HepG2 (cell line): ENCODE results near the gene AGPAT2. TPM values are rescaled to one million over a fixed set of nuclear protein-coding genes. Genes with fewer than 3 reads are reported as not detected.

ENCODE experiments used
- ATAC-seq: fragments of 200-7000 bp; cut with Tn5 transposase; 3 replicates; pipeline ENCODE4 v1.9.1; 2020; ENCODE audit warnings: mild to moderate bottlenecking, moderate library complexity
- BruUV-seq: library from RNA; stranded (reverse); fragments of 400-500 nt; replicated peaks from 2 replicates; lab custom pipeline; 2021; lab: Mats Ljungman, UMichigan
- CTCF ChIA-PET: fragments of 300-600 bp; formaldehyde crosslinking; extraction: SDS; loops from one replicate; lab custom pipeline; 2021; ENCODE audit warnings: low total read pairs, inconsistent platforms, low intra/inter-chr PET ratio; lab: Yijun Ruan, JAX
- POLR2A ChIA-PET: fragments of 350-600 bp; sonication (Branson Sonifier 250); formaldehyde crosslinking; loops from one replicate; lab custom pipeline; 2020; ENCODE audit warnings: antibody characterized with exemption, inconsistent platforms; lab: Yijun Ruan, JAX
- DNase-seq: peaks from one replicate; pipeline ENCODE4 v3.0.0-alpha.2; 2015; ENCODE audit warnings: low spot score
- FAIRE-seq: peaks from 3 replicates; lab custom pipeline; 2011; peaks lifted over from hg19 to GRCh38; lab: Jason Lieb, UNC
- H2AFZ ChIP-seq: one replicate; pipeline ENCODE4 v1.6.1; 2011; ENCODE audit warnings: low read length, inconsistent platforms
- H3K27ac ChIP-seq: fragments of 300-600 bp; 3 replicates; pipeline ENCODE4 v1.8.0; 2011; ENCODE audit warnings: mixed run types, mild to moderate bottlenecking, mixed read lengths, low read length, inconsistent platforms; ENCODE audit not compliant: insufficient read depth; ENCODE audit errors: extremely low read length
- H3K27me3 ChIP-seq, 2 experiments: fragments of 200-600 bp in 1 of 2; 2 replicates in 1 of 2; 3 replicates in 1 of 2; pipeline versions ENCODE4 v1.6.0 to v1.8.0; 2011; ENCODE audit warnings: low read length in 2 of 2, mild to moderate bottlenecking in 2 of 2, moderate library complexity in 2 of 2, inconsistent platforms in 1 of 2; ENCODE audit not compliant: insufficient read depth in 2 of 2, control insufficient read depth in 1 of 2
- H3K36me3 ChIP-seq, 2 experiments: fragments of 200-600 bp in 1 of 2; replicated peaks in 1 of 2; 2 replicates in 1 of 2; 3 replicates in 1 of 2; pipeline versions ENCODE4 v1.5.1 to v1.8.0; 2011; ENCODE audit warnings: low read length in 2 of 2, inconsistent platforms in 1 of 2; ENCODE audit not compliant: insufficient read depth in 2 of 2, control insufficient read depth in 1 of 2
- H3K4me1 ChIP-seq: 2 replicates; pipeline ENCODE4 v1.5.1; 2012; ENCODE audit warnings: low read length, inconsistent platforms; ENCODE audit not compliant: insufficient read depth
- H3K4me2 ChIP-seq: 2 replicates; pipeline ENCODE4 v1.6.0; 2011; ENCODE audit warnings: low read depth, low read length, inconsistent platforms
- H3K4me3 ChIP-seq, 3 experiments: fragments of 200-600 bp in 1 of 3; sonication (generic), shearing (Covaris generic) in 1 of 3; replicated peaks in 1 of 3; 2 replicates each; pipeline ENCODE4 v1.5.1; 2011 to 2016; ENCODE audit warnings: low read length in 3 of 3, inconsistent platforms in 2 of 3, low read depth in 2 of 3, mild to moderate bottlenecking in 2 of 3, control low read depth in 1 of 3, mixed read lengths in 1 of 3; ENCODE audit not compliant: insufficient read depth in 1 of 3
- H3K79me2 ChIP-seq: one replicate; pipeline ENCODE4 v1.6.1; 2011; ENCODE audit warnings: low read length, inconsistent platforms; ENCODE audit not compliant: insufficient read depth
- H3K9ac ChIP-seq: 2 replicates; pipeline ENCODE4 v1.6.0; 2011; ENCODE audit warnings: mild to moderate bottlenecking, low read depth, low read length, inconsistent platforms; ENCODE audit not compliant: insufficient read depth
- H3K9me3 ChIP-seq: 2 replicates; pipeline ENCODE4 v1.5.1; 2012; ENCODE audit warnings: mild to moderate bottlenecking, low read length
- H4K20me1 ChIP-seq: 2 replicates; pipeline ENCODE4 v1.6.0; 2011; ENCODE audit warnings: inconsistent platforms, mild to moderate bottlenecking, low read length, moderate library complexity; ENCODE audit not compliant: insufficient read depth
- FOXO1 ChIP-seq: sonication (generic); formaldehyde crosslinking; IDR thresholded peaks from 2 replicates; pipeline ENCODE4 v1.4.0; 2020; ENCODE audit warnings: missing genetic modification reagents
- HMG20B ChIP-seq: conservative IDR thresholded peaks from 2 replicates; pipeline ENCODE4 v1.6.1; 2016; ENCODE audit warnings: missing genetic modification reagents, missing compliant biosample characterization
- HNRNPL ChIP-seq: fragments of 200-400 bp; formaldehyde crosslinking; IDR thresholded peaks from 2 replicates; pipeline ENCODE4 v1.6.1; 2017; ENCODE audit warnings: mild to moderate bottlenecking, low read depth, low read length
- MEF2D ChIP-seq: sonication (generic); formaldehyde crosslinking; IDR thresholded peaks from 2 replicates; pipeline ENCODE4 v1.5.1; 2020; ENCODE audit warnings: mild to moderate bottlenecking, missing genetic modification reagents
- NAIF1 ChIP-seq: sonication (generic); formaldehyde crosslinking; IDR thresholded peaks from 2 replicates; pipeline ENCODE4 v1.5.0; 2020; ENCODE audit warnings: mild to moderate bottlenecking, missing genetic modification reagents, borderline replicate concordance
- NKX3-1 ChIP-seq: sonication (generic); formaldehyde crosslinking; IDR thresholded peaks from 2 replicates; pipeline ENCODE4 v1.5.0; 2020; ENCODE audit warnings: missing genetic modification reagents
- ZNF17 ChIP-seq: sonication (generic); formaldehyde crosslinking; IDR thresholded peaks from 2 replicates; pipeline ENCODE4 v1.5.0; 2020; ENCODE audit warnings: mild to moderate bottlenecking, missing genetic modification reagents
- ZNF251 ChIP-seq: sonication (generic); formaldehyde crosslinking; IDR thresholded peaks from 2 replicates; pipeline ENCODE4 v1.9.0; 2021; ENCODE audit warnings: mild to moderate bottlenecking, missing genetic modification reagents
- ZNF430 ChIP-seq: sonication (generic); formaldehyde crosslinking; IDR thresholded peaks from 2 replicates; pipeline ENCODE4 v1.9.0; 2021; ENCODE audit warnings: mild to moderate bottlenecking, missing genetic modification reagents
- ZNF510 ChIP-seq: sonication (generic); formaldehyde crosslinking; IDR thresholded peaks from 2 replicates; pipeline ENCODE4 v1.4.0; 2020; ENCODE audit warnings: low read depth, mild to moderate bottlenecking, missing genetic modification reagents
- ZNF687 ChIP-seq: sonication (generic); formaldehyde crosslinking; IDR thresholded peaks from 2 replicates; pipeline ENCODE4 v1.5.1; 2020; ENCODE audit warnings: mild to moderate bottlenecking, missing genetic modification reagents, moderate library complexity
- WGBS: methylation state at CpG from one replicate; pipeline ENCODE4 v1.1.6; 2017; ENCODE audit warnings: low lambda C conversion rate; 5-methylcytosine and 5-hydroxymethylcytosine counted together
- in situ Hi-C: cut with HindIII; loops from 2 replicates; pipeline ENCODE4 v1.10.0; 2017; ENCODE audit warnings: low pct_unique_long_range_greater_than_20kb; ENCODE audit not compliant: extremely low pct_ligation_motif_present
- intact Hi-C: fragments of 100-400 bp; cut with micrococcal nuclease; formaldehyde crosslinking; loops from one replicate; pipeline ENCODE4 v1.10.0; 2022; ENCODE audit not compliant: unreplicated experiment
- polyA plus RNA-seq, 8 experiments: library from polyadenylated mRNA; depleted of rRNA in 3 of 8; stranded (reverse) in 7 of 8; unstranded in 1 of 8; fragments of >200 nt; fragmentation: Illumina TruSeq in 4 of 8; extraction: Trizol in 4 of 8; gene quantifications; 2 replicates each; pipeline versions ENCODE4 v1.2.1 to v1.2.3, GENCODE V29; 2011 to 2016; ENCODE audit warnings: low read depth in 4 of 8, missing spikeins in 1 of 8, mixed read lengths in 1 of 8; ENCODE audit not compliant: insufficient read depth in 1 of 8
- total RNA-seq, 5 experiments: library from RNA; depleted of rRNA; stranded (reverse); fragments of >200 nt; fragmentation: Illumina TruSeq; extraction: Trizol; gene quantifications; 2 replicates each; pipeline ENCODE4 v1.2.3, GENCODE V29; 2016; ENCODE audit warnings: low read depth in 1 of 5

AGPAT2 gene
- total and polyA plus RNA-seq, 2 of the 13 experiments (the other 11 are each of a cell fraction or from before 2014, with no cell fraction given) = 3.9 to 25.8 TPM

- TF ChIP-seq ZNF687 (CRISPR knock-in tag) = 0 out of 2 replicates have a peak, but pooled peaks have one; percentile 9
- no peak for TF ChIP-seq NKX3-1
- TF ChIP-seq HMG20B (CRISPR knock-in tag) = no peak
- no peak for TF ChIP-seq ZNF430
Measured at GRCh38 chr9:136676297-136676794, 10.9 kb downstream of the AGPAT2 start (continued).

- FAIRE-seq (no peak), ATAC-seq (peak; percentile 6; the same call in 2 of the 3 replicates), DNase-seq (no peak)
- H3K4me2 ChIP-seq = no peak overlapping the region
- H4K20me1 ChIP-seq = no peaks in the 10 kb centered on the region; the same call in 1 of the 2 replicates
- no peak overlapping the region for H3K9ac ChIP-seq
- peaks cover 3 to 9% of the 10 kb centered on the region in 2 experiments; a peak in 1 of 5 replicates for H3K27me3 ChIP-seq
- intact Hi-C loops = loop anchor here (1.0 kb wide), 1 partner anchor 22 kb away; no protein-coding TSS in a partner anchor
- H3K9me3 ChIP-seq = no peaks in the 10 kb centered on the region
- no peak overlapping the region for H3K4me3 ChIP-seq
- POLR2A ChIA-PET = no interaction called here
- no TSS peak for BruUV-seq
- no peak overlapping the region for H3K27ac ChIP-seq
- CTCF ChIA-PET = no interaction called here
- no peaks in the 10 kb centered on the region for H3K79me2 ChIP-seq
- H3K4me1 ChIP-seq = peaks cover 69% of the 10 kb centered on the region
- 83% methylated on average over 4 of the region's 16 CpGs for WGBS
- no peak overlapping the region for H2AFZ ChIP-seq
- no peaks in the 10 kb centered on the region for H3K36me3 ChIP-seq
- in situ Hi-C loops = no loop called here
- TF ChIP-seq ZNF687 (CRISPR knock-in tag) (peak; percentile 16; the same call in 1 of the 2 replicates), ZNF17 (CRISPR knock-in tag) (no peak), HNRNPL (0 out of 2 replicates have a peak, but pooled peaks have one; percentile 7), ZNF510 (CRISPR knock-in tag) (no peak), ZNF251 (CRISPR knock-in tag) (no peak), MEF2D (CRISPR knock-in tag) (no peak), NAIF1 (no peak), FOXO1 (CRISPR knock-in tag) (no peak)
Measured at GRCh38 chr9:136675477-136676296, 11.6 kb downstream of the AGPAT2 start.
